K562 (cell line): Measurements from ENCODE around the gene HMGB2. TPM values are rescaled to one million over a fixed set of nuclear protein-coding genes. Genes with fewer than 3 reads are reported as not detected.
A peak's percentile ranks its signal among the peaks of the same experiment; 100 is the strongest.

Source experiments
- ATAC-seq: fragments of 200-7000 bp; cut with Tn5 transposase; 3 replicates; pipeline ENCODE4 v1.9.1; 2020; ENCODE audit warnings: moderate library complexity
- BruUV-seq: library from RNA; stranded (reverse); fragments of 400-500 nt; replicated peaks from 2 replicates; lab custom pipeline; 2021; lab: Mats Ljungman, UMichigan
- CTCF ChIA-PET: fragments of 300-600 bp; formaldehyde crosslinking; extraction: SDS; loops from one replicate; lab custom pipeline; 2021; ENCODE audit warnings: low intra/inter-chr PET ratio; lab: Yijun Ruan, JAX
- POLR2A ChIA-PET: fragments of 300-600, 350-650 bp; sonication (Branson Sonifier 250); formaldehyde crosslinking; extraction: SDS; loops from one replicate; lab custom pipeline; 2021; ENCODE audit warnings: antibody characterized with exemption, inconsistent platforms; lab: Yijun Ruan, JAX
- DNase-seq, 4 experiments: peaks; one replicate each; pipeline versions ENCODE4 v3.0.0 to v3.0.0-alpha.2; 2011 to 2018; ENCODE audit warnings: low spot score in 3 of 4, mixed read lengths in 3 of 4; ENCODE audit errors: extremely low read depth in 1 of 4
- FAIRE-seq: peaks from 2 replicates; lab custom pipeline; 2011; peaks lifted over from hg19 to GRCh38; lab: Jason Lieb, UNC
- H2AFZ ChIP-seq: 2 replicates; pipeline ENCODE4 v1.6.0; 2011; ENCODE audit warnings: low read depth, low read length, control low read depth, inconsistent platforms
- H3K27ac ChIP-seq: fragments of 200-600 bp; 3 replicates; pipeline ENCODE4 v1.8.0; 2011; ENCODE audit warnings: low read depth, mild to moderate bottlenecking, control low read depth, inconsistent platforms, low read length, moderate library complexity, mixed read lengths; ENCODE audit errors: extremely low read depth
- H3K27me3 ChIP-seq, 2 experiments: fragments of 300-600 bp in 1 of 2; 2 replicates in 1 of 2; 3 replicates in 1 of 2; pipeline versions ENCODE4 v1.6.0 to v1.8.0; 2011; ENCODE audit warnings: inconsistent platforms in 2 of 2, low read length in 2 of 2, mild to moderate bottlenecking in 1 of 2, mixed read lengths in 1 of 2, moderate library complexity in 1 of 2; ENCODE audit not compliant: control insufficient read depth in 2 of 2, insufficient read depth in 2 of 2
- H3K36me3 ChIP-seq: fragments of 300-600 bp; 3 replicates; pipeline ENCODE4 v1.8.0; 2011; ENCODE audit warnings: mild to moderate bottlenecking, low read length, inconsistent platforms; ENCODE audit not compliant: control insufficient read depth, insufficient read depth
- H3K4me1 ChIP-seq, 2 experiments: fragments of 200-600 bp in 1 of 2; replicated peaks in 1 of 2; 2 replicates in 1 of 2; 3 replicates in 1 of 2; pipeline versions ENCODE4 v1.5.1 to v1.8.0; 2011; ENCODE audit warnings: inconsistent platforms in 2 of 2, low read length in 2 of 2, mild to moderate bottlenecking in 1 of 2, mixed read lengths in 1 of 2, moderate library complexity in 1 of 2; ENCODE audit not compliant: control insufficient read depth in 2 of 2, insufficient read depth in 2 of 2
- H3K4me2 ChIP-seq: 2 replicates; pipeline ENCODE4 v1.6.1; 2011; ENCODE audit warnings: low read length, control low read depth, inconsistent platforms, mixed read lengths; ENCODE audit not compliant: insufficient read depth
- H3K4me3 ChIP-seq: fragments of 200-600 bp; sonication (generic), shearing (Covaris generic); 2 replicates; pipeline ENCODE4 v1.5.1; 2016; ENCODE audit warnings: control low read depth, inconsistent platforms
- H3K79me2 ChIP-seq: fragments of 200-600 bp; 3 replicates; pipeline ENCODE4 v1.8.0; 2011; ENCODE audit warnings: low read length, inconsistent platforms; ENCODE audit not compliant: control insufficient read depth, insufficient read depth
- H3K9ac ChIP-seq, 2 experiments: 2 replicates each; pipeline versions ENCODE4 v1.6.0 to v1.6.1; 2011; ENCODE audit warnings: low read depth in 2 of 2, low read length in 2 of 2, control low read depth in 1 of 2, inconsistent platforms in 1 of 2, mild to moderate bottlenecking in 1 of 2, mixed read lengths in 1 of 2; ENCODE audit not compliant: insufficient read depth in 1 of 2
- H3K9me1 ChIP-seq: one replicate; pipeline ENCODE4 v1.6.0; 2011; ENCODE audit warnings: inconsistent platforms, mild to moderate bottlenecking, low read length, moderate library complexity; ENCODE audit not compliant: control insufficient read depth, insufficient read depth
- H3K9me3 ChIP-seq: replicated peaks from 2 replicates; pipeline ENCODE4 v1.5.1; 2011; ENCODE audit warnings: low read depth, low read length, inconsistent platforms; ENCODE audit not compliant: control insufficient read depth, insufficient read depth
- H4K20me1 ChIP-seq: replicated peaks from 2 replicates; pipeline ENCODE4 v1.6.1; 2011; ENCODE audit warnings: low read length, inconsistent platforms, mixed read lengths; ENCODE audit not compliant: control insufficient read depth, insufficient read depth
- NFIC ChIP-seq: fragments of 450-650 bp; IDR thresholded peaks from 2 replicates; pipeline ENCODE4 v1.6.1; 2017; ENCODE audit warnings: mild to moderate bottlenecking, inconsistent platforms
- PHF20 ChIP-seq: fragments of 450-650 bp; IDR thresholded peaks from 2 replicates; pipeline ENCODE4 v1.6.1; 2018; ENCODE audit not compliant: partially characterized antibody
- PPARD ChIP-seq: fragments of 250-450 bp; sonication (Bioruptor Pico); IDR thresholded peaks from 2 replicates; pipeline ENCODE4 v1.8.0; 2022; ENCODE audit warnings: inconsistent platforms, mild to moderate bottlenecking, moderate library complexity
- RBM25 ChIP-seq: fragments of 200-400 bp; formaldehyde crosslinking; IDR thresholded peaks from 2 replicates; pipeline ENCODE4 v1.6.1; 2018; ENCODE audit warnings: low read length, low read depth, moderate library complexity; ENCODE audit not compliant: severe bottlenecking
- THRAP3 ChIP-seq: fragments of 450-650 bp; IDR thresholded peaks from 2 replicates; pipeline ENCODE4 v1.6.1; 2016; ENCODE audit warnings: mild to moderate bottlenecking, inconsistent platforms, borderline replicate concordance
- TSC22D4 ChIP-seq: fragments of 450-650 bp; IDR thresholded peaks from 2 replicates; pipeline ENCODE4 v1.6.1; 2016; ENCODE audit warnings: missing genetic modification characterization, missing biosample characterization, control low read depth
- ZBTB12 ChIP-seq: fragments of 250-450 bp; sonication (Bioruptor Pico); IDR thresholded peaks from 2 replicates; pipeline ENCODE4 v1.4.0; 2020
- ZNF146 ChIP-seq: IDR thresholded peaks from one replicate; pipeline ENCODE4 v1.6.1; 2018; ENCODE audit warnings: missing compliant biosample characterization; ENCODE audit not compliant: unreplicated experiment
- ZNF24 ChIP-seq: fragments of 450-650 bp; IDR thresholded peaks from 2 replicates; pipeline ENCODE4 v1.6.1; 2016
- ZNF263 ChIP-seq: sonication (generic); formaldehyde crosslinking; IDR thresholded peaks from 2 replicates; pipeline ENCODE4 v1.8.0; 2022; ENCODE audit warnings: mild to moderate bottlenecking, missing genetic modification reagents, borderline replicate concordance
- ZNF395 ChIP-seq: fragments of 200-800 bp; sonication (Bioruptor generic); IDR thresholded peaks from 2 replicates; pipeline ENCODE4 v1.6.1; 2017; ENCODE audit warnings: missing genetic modification characterization, missing compliant biosample characterization
- ZNF398 ChIP-seq: fragments of 250-450 bp; sonication (Bioruptor Pico); IDR thresholded peaks from 2 replicates; pipeline ENCODE4 v1.8.0; 2021; ENCODE audit warnings: moderate library complexity, mild to moderate bottlenecking, inconsistent platforms
- ZNF707 ChIP-seq: fragments of 250-450 bp; sonication (Bioruptor Pico); conservative IDR thresholded peaks from 2 replicates; pipeline ENCODE4 v1.8.0; 2022; ENCODE audit warnings: inconsistent platforms, mild to moderate bottlenecking, moderate library complexity
- WGBS: fragments of 100-300 bp; shearing (Covaris generic); methylation state at CpG from one replicate; pipeline ENCODE4 v1.1.6; 2016; ENCODE audit warnings: low coverage, mixed read lengths; ENCODE audit not compliant: insufficient coverage; ENCODE audit errors: missing lambda C conversion rate; 5-methylcytosine and 5-hydroxymethylcytosine counted together
- in situ Hi-C: fragments of 300-500 bp; cut with MboI; formaldehyde crosslinking; loops from 4 replicates; pipeline ENCODE4 v1.15.0; 2018; ENCODE audit warnings: inconsistent platforms, mixed read lengths
- intact Hi-C: fragments of 100-400 bp; cut with micrococcal nuclease; formaldehyde crosslinking; loops from 2 replicates; pipeline ENCODE4 v1.14.2; 2022
- polyA plus RNA-seq, 8 experiments: library from polyadenylated mRNA; depleted of rRNA in 4 of 8; stranded (reverse) in 5 of 8; unstranded in 3 of 8; fragments of >200 nt; fragmentation: Nextera tagmentation in 2 of 8; fragmentation: Illumina TruSeq in 1 of 8; extraction: Ambion mirVana in 2 of 8; extraction: Trizol in 1 of 8; gene quantifications; 2 replicates each; pipeline versions ENCODE4 v1.2.1 to v1.2.3, GENCODE V29; 2011 to 2014; ENCODE audit warnings: inconsistent platforms in 1 of 8, missing spikeins in 1 of 8
- total RNA-seq, 7 experiments: library from RNA; depleted of rRNA in 6 of 7; stranded (reverse); fragments of >200 nt in 6 of 7; fragmentation: Illumina TruSeq in 2 of 7; extraction: Trizol in 2 of 7; gene quantifications; 2 replicates each; pipeline versions ENCODE4 v1.2.1 to v1.2.3, GENCODE V29; 2011 to 2021; ENCODE audit warnings: low replicate concordance in 1 of 7

Gene HMGB2
- total and polyA plus RNA-seq, 9 of the 15 experiments (the other 6 are each of a cell fraction or from before 2014, with no cell fraction given), result 309 to 822 (median 626) TPM

GRCh38 chr4:173379929-173380328 lies 45.8 kb upstream of the HMGB2 start:
- H3K4me2 ChIP-seq, result no peak overlapping the region
- H3K27me3 ChIP-seq, result no peaks in the 10 kb centered on the region
- in situ Hi-C loops, result no loop called here
- WGBS, result 72% methylated on average over 3 of the region's 3 CpGs
- ChIA-PET CTCF (no interaction called here), POLR2A (no interaction called here)
- no TSS peak for BruUV-seq
- FAIRE-seq (no peak), ATAC-seq (no peak), DNase-seq (no peak)
- intact Hi-C loops, result no loop called here
- H2AFZ ChIP-seq, result no peak overlapping the region
- H4K20me1 ChIP-seq, result no peaks in the 10 kb centered on the region; the same call in 1 of the 2 replicates
- H3K9me1 ChIP-seq, result no peaks in the 10 kb centered on the region
- H3K4me3 ChIP-seq, result no peak overlapping the region
- no peak overlapping the region for H3K27ac ChIP-seq
- TF ChIP-seq ZNF263 (no peak), PPARD (no peak), ZNF398 (CRISPR knock-in tag) (no peak), TSC22D4 (no peak), ZNF707 (CRISPR knock-in tag) (no peak), THRAP3 (no peak), ZNF146 (CRISPR knock-in tag) (peak; percentile 81), ZNF24 (peak; percentile 81), NFIC (no peak), ZNF395 (CRISPR knock-in tag) (no peak), ZBTB12 (CRISPR knock-in tag) (no peak), RBM25 (peak; percentile 43), PHF20 (no peak)
- H3K79me2 ChIP-seq, result peaks cover 8% of the 10 kb centered on the region; the same call in 1 of the 3 replicates
- no peak overlapping the region for H3K9ac ChIP-seq
- H3K36me3 ChIP-seq, result peaks cover 17% of the 10 kb centered on the region; the same call in 2 of the 3 replicates
- H3K4me1 ChIP-seq, result no peaks in the 10 kb centered on the region
- no peaks in the 10 kb centered on the region for H3K9me3 ChIP-seq
